Loucy (cell line): ENCODE data around the gene MGLL.

Experiments used
- H2AFZ ChIP-seq: fragments of 200-600 bp; sonication (generic); 2 replicates; pipeline ENCODE4 v1.6.0; 2016; ENCODE audit warnings: antibody characterized with exemption, mild to moderate bottlenecking, low read length, moderate library complexity
- H3F3A ChIP-seq: fragments of 200-600 bp; 2 replicates; pipeline ENCODE4 v1.6.0; 2016; ENCODE audit warnings: antibody characterized with exemption, low read depth, mild to moderate bottlenecking
- H3K27me3 ChIP-seq: fragments of 200-600 bp; sonication (generic); 2 replicates; pipeline ENCODE4 v1.6.1; 2014; ENCODE audit warnings: low read length, mild to moderate bottlenecking; ENCODE audit not compliant: insufficient read depth, poor library complexity, severe bottlenecking
- H3K36me3 ChIP-seq: fragments of 200-600 bp; sonication (generic); 2 replicates; pipeline ENCODE4 v1.6.1; 2016; ENCODE audit warnings: low read length; ENCODE audit not compliant: insufficient read depth
- H3K4me1 ChIP-seq: fragments of 200-600 bp; sonication (generic); 2 replicates; pipeline ENCODE4 v1.5.1; 2014; ENCODE audit warnings: low read length, mild to moderate bottlenecking; ENCODE audit not compliant: insufficient read depth, poor library complexity, severe bottlenecking
- H3K4me2 ChIP-seq: fragments of 200-600 bp; sonication (generic); 2 replicates; pipeline ENCODE4 v1.6.0; 2014; ENCODE audit warnings: antibody characterized with exemption, low read length, low read depth, mild to moderate bottlenecking; ENCODE audit not compliant: poor library complexity, severe bottlenecking
- H3K4me3 ChIP-seq: fragments of 200-600 bp; sonication (generic); 2 replicates; pipeline ENCODE4 v1.5.1; 2014; ENCODE audit warnings: low read length, mild to moderate bottlenecking, mixed read lengths; ENCODE audit not compliant: poor library complexity, severe bottlenecking
- H3K79me2 ChIP-seq: fragments of 200-600 bp; sonication (generic); 2 replicates; pipeline ENCODE4 v1.6.1; 2014; ENCODE audit warnings: low read length; ENCODE audit not compliant: insufficient read depth
- H3K9ac ChIP-seq: fragments of 200-600 bp; sonication (generic); 2 replicates; pipeline ENCODE4 v1.6.0; 2014; ENCODE audit warnings: mild to moderate bottlenecking, low read depth, low read length, moderate library complexity; ENCODE audit not compliant: poor library complexity, severe bottlenecking
- H3K9me2 ChIP-seq: fragments of 200-600 bp; sonication (generic); replicated peaks from 2 replicates; pipeline ENCODE4 v1.6.1; 2016; ENCODE audit warnings: low read depth, low read length, mixed read lengths
- H3K9me3 ChIP-seq: fragments of 200-600 bp; sonication (generic); 2 replicates; pipeline ENCODE4 v1.6.1; 2014; ENCODE audit warnings: mild to moderate bottlenecking, antibody characterized with exemption, low read length, low read depth; ENCODE audit not compliant: insufficient read depth
- H4K20me1 ChIP-seq: fragments of 200-600 bp; sonication (generic); 2 replicates; pipeline ENCODE4 v1.6.0; 2014; ENCODE audit warnings: antibody characterized with exemption, low read length, mild to moderate bottlenecking; ENCODE audit not compliant: insufficient read depth, poor library complexity, severe bottlenecking
- EZH2phosphoT487 ChIP-seq: fragments of 200-600 bp; IDR thresholded peaks from 2 replicates; pipeline ENCODE4 v1.6.1; 2018; ENCODE audit warnings: antibody characterized with exemption, mild to moderate bottlenecking, moderate library complexity, borderline replicate concordance
- TF ChIP-seq, protein P1 (sequence below): fragments of 200-600 bp; sonication (generic); conservative IDR thresholded peaks from 2 replicates; pipeline ENCODE4 v1.5.1; 2014; ENCODE audit warnings: mild to moderate bottlenecking, antibody characterized with exemption, low read length

The MGLL gene

DNA sequence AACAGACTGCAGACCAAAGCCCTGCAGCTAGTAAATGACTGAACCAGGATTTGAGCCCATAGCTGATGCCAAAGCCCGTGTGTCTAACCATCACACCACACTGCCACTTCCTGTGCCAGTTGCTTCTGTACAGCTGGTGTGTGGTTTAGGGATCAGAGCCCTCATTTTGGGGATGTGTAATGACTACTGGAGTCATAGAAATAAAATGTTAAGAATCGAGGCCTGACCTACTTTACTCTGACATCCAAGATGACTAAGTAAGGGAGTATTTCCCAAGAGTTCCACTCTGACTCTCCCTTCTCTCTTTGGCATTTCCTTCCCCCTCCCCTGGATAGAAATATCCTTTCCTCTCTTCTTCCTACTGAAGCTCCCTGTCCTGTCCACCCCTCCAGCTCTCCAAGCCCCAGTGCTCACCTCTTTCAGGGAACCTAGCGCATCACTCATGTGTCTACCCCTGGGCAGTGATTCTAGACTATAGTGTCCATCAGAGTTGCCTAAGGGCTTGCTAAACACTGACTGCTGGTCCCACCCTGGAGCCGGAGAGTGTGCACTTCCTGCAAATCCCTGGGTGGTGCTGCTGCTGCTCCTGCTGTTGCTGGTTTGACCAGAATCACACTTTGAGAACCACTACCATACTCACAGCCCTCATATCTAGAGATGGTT is 53.8 kb downstream of the MGLL start:
- Histone ChIP-seq H3F3A (no peaks in the 10 kb centered on the region), H3K4me2 (no peak overlapping the region), H3K4me3 (no peak overlapping the region), H3K9me2 (no peaks in the 10 kb centered on the region), H3K9me3 (peaks cover 8% of the 10 kb centered on the region; the same call in 1 of the 2 replicates), H3K79me2 (peaks cover 99% of the 10 kb centered on the region), H2AFZ (no peak overlapping the region), H3K4me1 (peaks cover 64% of the 10 kb centered on the region), H3K9ac (no peak overlapping the region), H4K20me1 (no peaks in the 10 kb centered on the region), H3K27me3 (no peaks in the 10 kb centered on the region), H3K36me3 (peaks cover 42% of the 10 kb centered on the region; the same call in 1 of the 2 replicates)
- TF ChIP-seq, protein P1, sequence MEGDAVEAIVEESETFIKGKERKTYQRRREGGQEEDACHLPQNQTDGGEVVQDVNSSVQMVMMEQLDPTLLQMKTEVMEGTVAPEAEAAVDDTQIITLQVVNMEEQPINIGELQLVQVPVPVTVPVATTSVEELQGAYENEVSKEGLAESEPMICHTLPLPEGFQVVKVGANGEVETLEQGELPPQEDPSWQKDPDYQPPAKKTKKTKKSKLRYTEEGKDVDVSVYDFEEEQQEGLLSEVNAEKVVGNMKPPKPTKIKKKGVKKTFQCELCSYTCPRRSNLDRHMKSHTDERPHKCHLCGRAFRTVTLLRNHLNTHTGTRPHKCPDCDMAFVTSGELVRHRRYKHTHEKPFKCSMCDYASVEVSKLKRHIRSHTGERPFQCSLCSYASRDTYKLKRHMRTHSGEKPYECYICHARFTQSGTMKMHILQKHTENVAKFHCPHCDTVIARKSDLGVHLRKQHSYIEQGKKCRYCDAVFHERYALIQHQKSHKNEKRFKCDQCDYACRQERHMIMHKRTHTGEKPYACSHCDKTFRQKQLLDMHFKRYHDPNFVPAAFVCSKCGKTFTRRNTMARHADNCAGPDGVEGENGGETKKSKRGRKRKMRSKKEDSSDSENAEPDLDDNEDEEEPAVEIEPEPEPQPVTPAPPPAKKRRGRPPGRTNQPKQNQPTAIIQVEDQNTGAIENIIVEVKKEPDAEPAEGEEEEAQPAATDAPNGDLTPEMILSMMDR = no peak
- TF ChIP-seq EZH2phosphoT487 = no peak

DNA sequence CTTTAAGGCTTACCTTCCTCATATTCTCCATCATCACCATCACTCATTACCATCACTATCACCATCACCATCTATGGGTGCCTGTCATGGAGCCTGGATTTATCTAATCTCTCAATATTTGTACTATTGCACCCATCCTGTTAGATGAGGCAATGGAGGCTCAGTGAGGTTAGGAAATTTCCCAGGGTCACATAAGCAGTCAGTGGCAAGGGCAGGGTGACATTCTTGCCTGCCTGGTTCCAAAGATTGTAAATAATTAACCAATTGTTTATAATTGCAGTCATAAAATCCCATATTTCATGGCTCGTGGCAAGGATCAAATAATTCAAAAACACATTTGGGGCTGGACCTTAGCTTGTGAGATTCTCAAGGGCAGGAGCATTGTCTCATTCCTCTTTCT is 55.2 kb downstream of the MGLL start:
- peaks cover 93% of the 10 kb centered on the region for H3K79me2 ChIP-seq
- peaks cover 69% of the 10 kb centered on the region for H3K4me1 ChIP-seq
- H3K4me2 ChIP-seq = no peak overlapping the region
- peaks cover 8% of the 10 kb centered on the region; the same call in 1 of the 2 replicates for H3K9me3 ChIP-seq
- no peaks in the 10 kb centered on the region for H3K9me2 ChIP-seq
- TF ChIP-seq, protein P1 = no peak
- TF ChIP-seq EZH2phosphoT487 = no peak
- peaks cover 32% of the 10 kb centered on the region; the same call in 1 of the 2 replicates for H3K36me3 ChIP-seq
- no peak overlapping the region for H2AFZ ChIP-seq
- H4K20me1 ChIP-seq = no peaks in the 10 kb centered on the region
- no peak overlapping the region for H3K9ac ChIP-seq
- H3F3A ChIP-seq = peaks cover 7% of the 10 kb centered on the region
- H3K4me3 ChIP-seq = no peak overlapping the region
- no peaks in the 10 kb centered on the region for H3K27me3 ChIP-seq

DNA sequence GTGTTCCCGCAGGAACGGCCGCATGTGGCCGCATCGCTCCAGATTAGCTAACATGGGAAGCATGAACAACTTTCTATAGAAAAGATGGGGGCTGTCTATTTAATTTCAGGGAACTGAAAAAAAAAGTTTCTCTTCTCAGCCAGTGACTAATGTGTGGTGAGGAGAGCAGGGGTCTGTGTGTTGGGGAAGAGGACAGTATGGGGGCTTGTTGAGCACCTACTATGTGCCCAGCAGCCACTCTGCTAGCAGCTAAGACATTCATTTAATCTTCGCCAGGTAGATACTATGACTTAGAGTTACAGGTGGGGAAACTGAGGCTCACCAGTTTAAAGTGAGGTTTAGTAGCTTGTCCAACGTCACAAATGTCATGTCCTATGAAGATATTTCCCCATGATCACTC is 56.6 kb downstream of the MGLL start:
- Histone ChIP-seq H3F3A (peaks cover 12% of the 10 kb centered on the region), H3K4me2 (no peak overlapping the region), H3K36me3 (peaks cover 25% of the 10 kb centered on the region; the same call in 1 of the 2 replicates), H3K4me1 (peaks cover 74% of the 10 kb centered on the region), H4K20me1 (no peaks in the 10 kb centered on the region), H3K9me3 (peaks cover 8% of the 10 kb centered on the region; the same call in 1 of the 2 replicates), H3K9me2 (no peaks in the 10 kb centered on the region), H2AFZ (no peak overlapping the region), H3K9ac (no peak overlapping the region), H3K4me3 (no peak overlapping the region), H3K79me2 (peaks cover 85% of the 10 kb centered on the region), H3K27me3 (no peaks in the 10 kb centered on the region)
- TF ChIP-seq EZH2phosphoT487 = no peak
- TF ChIP-seq, protein P1 = no peak
